GM19193 (cell line): ENCODE results near the gene VKORC1.
A peak's percentile ranks its signal among the peaks of the same experiment; 100 is the strongest.

ENCODE experiments used
- POLR2A ChIP-seq: IDR thresholded peaks from 4 replicates; pipeline ENCODE4 v1.6.1; 2011; ENCODE audit not compliant: insufficient read depth, insufficient read length; ENCODE audit errors: extremely low read depth

The VKORC1 gene

DNA sequence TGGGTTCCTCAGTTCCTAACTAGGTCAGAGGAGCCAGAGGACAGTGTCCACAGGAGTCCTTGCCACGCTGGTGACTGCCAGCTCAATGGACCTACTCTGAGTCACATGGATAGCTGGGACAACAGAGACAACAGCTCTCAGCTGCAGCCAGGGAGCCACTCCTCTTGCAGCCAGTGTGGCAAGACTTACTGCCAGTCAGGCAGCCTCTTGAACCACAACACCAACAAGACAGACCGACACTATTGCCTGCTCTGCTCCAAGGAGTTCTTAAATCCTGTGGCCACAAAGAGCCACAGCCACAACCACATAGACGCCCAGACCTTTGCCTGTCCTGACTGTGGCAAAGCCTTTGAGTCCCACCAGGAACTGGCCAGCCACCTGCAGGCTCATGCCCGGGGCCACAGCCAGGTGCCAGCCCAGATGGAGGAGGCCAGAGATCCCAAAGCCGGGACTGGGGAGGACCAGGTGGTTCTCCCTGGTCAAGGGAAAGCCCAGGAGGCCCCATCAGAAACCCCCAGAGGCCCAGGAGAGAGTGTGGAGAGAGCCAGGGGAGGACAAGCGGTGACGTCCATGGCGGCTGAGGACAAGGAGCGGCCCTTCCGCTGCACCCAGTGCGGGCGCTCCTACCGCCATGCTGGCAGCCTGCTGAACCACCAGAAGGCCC is 13.7 kb downstream of the VKORC1 start:
- TF ChIP-seq POLR2A: no peak

- TF ChIP-seq POLR2A: no peak
These were observed 14.5 kb downstream of the VKORC1 start for GRCh38 chr16:31080035-31080629.

DNA sequence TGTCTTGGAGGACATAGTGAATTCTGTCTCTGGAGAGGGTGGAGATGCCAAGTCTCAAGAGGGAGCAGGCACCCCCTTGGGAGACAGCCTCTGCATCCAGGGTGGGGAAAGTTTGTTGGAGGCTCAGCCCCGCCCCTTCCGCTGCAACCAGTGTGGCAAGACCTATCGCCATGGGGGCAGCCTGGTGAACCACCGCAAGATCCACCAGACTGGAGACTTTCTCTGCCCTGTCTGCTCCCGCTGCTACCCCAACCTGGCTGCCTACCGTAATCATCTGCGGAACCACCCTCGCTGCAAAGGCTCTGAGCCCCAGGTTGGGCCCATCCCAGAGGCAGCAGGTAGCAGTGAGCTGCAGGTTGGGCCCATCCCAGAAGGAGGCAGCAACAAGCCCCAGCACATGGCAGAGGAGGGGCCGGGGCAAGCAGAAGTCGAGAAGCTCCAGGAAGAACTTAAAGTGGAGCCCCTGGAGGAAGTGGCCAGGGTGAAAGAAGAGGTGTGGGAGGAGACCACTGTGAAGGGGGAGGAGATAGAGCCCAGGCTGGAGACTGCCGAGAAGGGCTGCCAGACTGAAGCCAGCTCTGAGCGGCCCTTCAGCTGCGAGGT is 15.2 kb downstream of the VKORC1 start:
- TF ChIP-seq POLR2A: no peak

- no peak for TF ChIP-seq POLR2A
These were observed 15.8 kb downstream of the VKORC1 start for GRCh38 chr16:31078597-31079341.

DNA sequence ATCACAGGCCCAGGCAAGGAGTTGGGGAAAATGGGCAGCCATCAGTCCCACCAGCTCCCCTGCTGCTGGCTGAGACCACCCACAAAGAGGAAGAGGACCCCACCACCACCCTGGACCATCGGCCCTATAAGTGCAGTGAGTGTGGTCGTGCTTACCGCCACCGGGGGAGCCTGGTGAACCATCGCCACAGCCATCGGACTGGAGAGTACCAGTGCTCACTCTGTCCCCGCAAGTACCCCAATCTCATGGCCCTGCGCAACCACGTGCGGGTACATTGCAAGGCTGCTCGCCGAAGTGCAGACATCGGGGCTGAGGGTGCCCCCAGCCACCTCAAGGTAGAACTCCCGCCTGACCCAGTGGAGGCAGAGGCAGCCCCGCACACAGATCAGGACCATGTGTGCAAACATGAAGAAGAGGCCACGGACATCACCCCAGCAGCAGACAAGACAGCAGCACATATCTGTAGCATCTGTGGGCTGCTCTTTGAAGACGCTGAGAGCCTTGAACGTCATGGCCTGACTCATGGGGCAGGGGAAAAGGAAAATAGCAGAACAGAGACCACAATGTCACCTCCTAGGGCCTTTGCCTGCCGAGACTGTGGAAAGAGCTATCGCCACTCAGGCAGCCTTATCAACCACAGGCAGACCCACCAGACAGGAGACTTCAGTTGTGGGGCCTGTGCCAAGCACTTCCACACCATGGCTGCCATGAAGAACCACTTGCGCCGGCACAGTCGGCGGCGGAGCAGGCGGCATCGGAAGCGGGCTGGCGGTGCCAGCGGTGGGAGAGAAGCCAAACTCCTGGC is 16.8 kb downstream of the VKORC1 start:
- no peak for TF ChIP-seq POLR2A

DNA sequence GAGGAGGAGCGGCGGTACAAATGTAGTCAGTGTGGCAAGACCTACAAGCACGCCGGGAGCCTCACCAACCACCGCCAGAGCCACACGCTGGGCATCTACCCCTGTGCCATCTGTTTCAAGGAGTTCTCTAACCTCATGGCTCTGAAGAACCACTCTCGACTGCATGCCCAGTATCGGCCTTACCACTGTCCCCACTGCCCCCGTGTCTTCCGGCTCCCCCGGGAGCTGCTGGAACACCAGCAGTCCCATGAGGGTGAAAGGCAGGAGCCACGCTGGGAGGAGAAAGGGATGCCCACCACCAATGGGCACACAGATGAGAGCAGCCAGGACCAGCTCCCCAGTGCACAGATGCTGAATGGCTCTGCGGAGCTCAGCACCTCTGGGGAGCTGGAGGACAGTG is 17.6 kb downstream of the VKORC1 start:
- TF ChIP-seq POLR2A: no peak

GRCh38 chr16:31076319-31076718 is 18.3 kb downstream of the VKORC1 start:
- no peak for TF ChIP-seq POLR2A

DNA sequence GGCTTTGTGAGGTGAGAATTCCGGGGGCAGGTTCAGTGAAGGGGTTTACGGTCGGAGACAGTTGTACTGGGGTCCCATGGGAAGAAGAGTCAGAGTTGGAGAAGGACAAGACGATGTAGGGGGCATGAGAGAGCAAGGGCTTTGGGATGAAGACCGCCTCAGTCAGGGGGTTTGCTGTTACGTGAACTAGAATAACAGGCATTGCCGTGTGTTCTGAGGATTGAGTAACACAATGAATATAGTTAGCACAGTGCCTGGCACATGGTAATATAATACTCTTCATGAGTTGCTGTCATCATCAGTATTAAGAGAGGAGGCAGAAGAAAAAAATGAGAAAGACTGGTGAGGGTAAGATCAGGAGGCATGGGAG is 19.8 kb downstream of the VKORC1 start:
- no peak for TF ChIP-seq POLR2A

DNA sequence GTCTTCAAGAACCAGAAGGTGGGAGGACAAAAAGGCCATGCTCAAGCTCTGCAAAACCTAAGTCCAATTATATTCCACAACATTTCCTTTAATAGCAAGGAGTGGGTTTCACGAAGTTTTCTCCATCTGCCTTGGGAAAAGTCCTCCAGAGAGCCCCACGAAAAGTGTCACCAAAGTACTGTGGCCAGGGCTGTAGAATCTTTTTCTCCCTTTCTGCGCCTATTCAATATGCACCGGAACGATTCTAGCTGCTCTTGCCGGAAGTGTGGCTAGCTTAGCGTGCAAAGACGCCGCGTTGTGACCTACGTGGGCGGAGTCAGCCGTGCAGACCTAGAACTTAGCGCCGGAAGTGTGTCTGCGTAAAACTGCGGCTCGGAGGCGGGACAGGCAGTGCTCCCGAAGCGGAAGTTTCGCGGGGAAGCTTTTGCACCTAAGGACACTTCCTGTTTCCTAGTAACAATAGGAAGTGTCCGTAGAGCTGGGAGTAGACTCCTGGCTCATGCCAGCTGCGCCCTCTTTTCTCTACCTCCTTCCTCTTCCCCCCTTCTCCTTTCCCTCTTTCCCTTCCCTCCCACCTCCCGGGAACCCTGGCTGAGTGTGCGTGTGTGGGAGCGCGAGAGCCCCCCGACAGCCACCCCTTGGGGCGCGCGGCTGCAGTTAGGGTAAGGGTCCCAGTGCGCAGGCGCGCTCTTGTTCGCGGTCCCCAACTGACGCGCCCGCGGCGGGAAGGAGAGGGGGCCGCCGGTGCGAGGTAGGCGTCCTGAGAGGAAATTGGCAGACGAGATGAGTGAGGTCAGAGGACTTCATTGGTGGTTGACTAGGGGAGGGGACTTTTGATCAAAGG is 20.4 kb downstream of the VKORC1 start, which contains the start of the genes ZNF646 and ZNF668:
ZNF646 (plus strand) TSS at position 453 of the 844 bp plus-strand sequence. CDS start 1,903 bp downstream, outside the sequence.
ZNF668 (minus strand) TSS at position 271 of the 844 bp plus-strand sequence. CDS start 9,781 bp downstream, outside the sequence.
- TF ChIP-seq POLR2A: peak; percentile 88

GRCh38 chr16:31073142-31073969 is 21.2 kb downstream of the VKORC1 start:
- peak; percentile 55 for TF ChIP-seq POLR2A

DNA sequence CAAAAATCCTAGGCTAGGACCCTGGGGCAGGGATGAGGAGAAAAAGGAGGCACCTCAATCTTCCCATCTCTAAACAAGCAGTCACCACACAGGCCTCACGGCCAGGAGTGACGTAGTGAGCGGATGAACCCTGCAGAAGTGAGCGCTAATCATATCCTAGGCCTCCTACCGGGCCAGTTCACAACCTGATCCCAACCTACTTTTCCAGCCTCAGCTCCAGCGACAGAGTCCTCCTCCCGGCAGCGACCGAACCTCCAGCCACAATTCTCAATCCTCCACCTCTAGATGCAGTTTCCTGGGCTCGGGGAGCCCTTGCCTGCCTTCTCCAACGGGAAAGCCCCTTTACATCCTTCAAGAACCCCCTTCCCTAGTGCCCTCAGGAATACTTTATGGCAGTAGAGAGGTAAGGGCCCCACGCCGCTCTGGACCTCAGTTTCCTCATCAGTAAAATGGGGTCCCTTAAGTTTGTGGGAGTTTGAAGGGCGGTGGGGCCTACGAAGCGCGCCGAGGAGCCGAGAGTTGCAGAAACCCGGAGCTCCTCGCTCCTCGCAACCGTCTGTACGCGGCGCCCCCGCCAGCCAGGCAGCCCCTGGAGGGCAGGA is 22.0 kb downstream of the VKORC1 start:
- TF ChIP-seq POLR2A: no peak

DNA sequence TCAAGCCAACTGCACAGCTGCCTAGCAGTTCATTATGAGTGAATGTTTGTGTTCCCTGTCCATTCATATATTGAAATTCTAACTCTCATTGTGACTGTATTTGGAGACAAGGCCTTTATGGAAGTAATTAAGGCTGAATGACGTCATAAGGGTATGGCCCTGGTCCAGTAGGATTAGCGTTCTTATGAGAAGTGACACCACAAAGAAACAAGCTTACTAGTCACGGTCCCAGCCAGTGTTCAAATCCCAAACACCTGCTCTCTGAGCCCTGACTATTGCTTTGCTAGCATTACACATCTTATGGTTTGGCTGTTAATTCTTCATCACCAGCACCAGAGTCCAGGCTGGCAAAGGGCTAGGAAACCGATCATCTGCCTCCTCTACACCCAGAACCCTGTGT is 22.7 kb downstream of the VKORC1 start:
- TF ChIP-seq POLR2A: no peak
